H1 (cell line): Measurements from ENCODE around the gene C17orf100. TPM values are rescaled to one million over a fixed set of nuclear protein-coding genes. Genes with fewer than 3 reads are reported as not detected.

ENCODE experiments used
- CTCF ChIA-PET: fragments of 300-600 bp; sonication (Branson Sonifier 250); formaldehyde crosslinking; loops from one replicate; lab custom pipeline; 2021; ENCODE audit not compliant: partially characterized antibody; lab: Charles Lee
- POLR2A ChIA-PET: fragments of 300-600 bp; sonication (Branson Sonifier 250); formaldehyde crosslinking; loops from one replicate; lab custom pipeline; 2021; ENCODE audit warnings: inconsistent platforms; ENCODE audit not compliant: partially characterized antibody; lab: Charles Lee
- DNase-seq, 2 experiments: peaks; one replicate each; pipeline versions ENCODE4 v3.0.0 to v3.0.0-alpha.2; 2010 to 2022; ENCODE audit warnings: low spot score in 2 of 2, low read depth in 1 of 2, mixed read lengths in 1 of 2
- FAIRE-seq: peaks from 2 replicates; lab custom pipeline; 2011; peaks lifted over from hg19 to GRCh38; lab: Jason Lieb, UNC
- H2AFZ ChIP-seq: 2 replicates; pipeline ENCODE4 v1.8.1; 2012; ENCODE audit warnings: low read length, inconsistent platforms
- H2AK5ac ChIP-seq: 2 replicates; pipeline ENCODE4 v1.6.1; 2013; ENCODE audit warnings: low read depth, low read length
- H2BK120ac ChIP-seq: replicated peaks from 2 replicates; pipeline ENCODE3; 2013; ENCODE audit warnings: low read depth, low read length, inconsistent platforms
- H2BK12ac ChIP-seq: 2 replicates; pipeline ENCODE4 v1.6.1; 2013; ENCODE audit warnings: low read depth, low read length
- H2BK15ac ChIP-seq: 2 replicates; pipeline ENCODE4 v1.6.1; 2013; ENCODE audit warnings: low read length
- H2BK20ac ChIP-seq: 2 replicates; pipeline ENCODE4 v1.6.1; 2013; ENCODE audit warnings: low read length
- H2BK5ac ChIP-seq: 2 replicates; pipeline ENCODE4 v1.6.1; 2013; ENCODE audit warnings: low read depth, low read length
- H3K14ac ChIP-seq: 2 replicates; pipeline ENCODE4 v1.6.1; 2013; ENCODE audit warnings: inconsistent platforms; ENCODE audit not compliant: insufficient read length
- H3K18ac ChIP-seq: 2 replicates; pipeline ENCODE4 v1.6.1; 2013; ENCODE audit warnings: low read length; ENCODE audit errors: extremely low read depth
- H3K23ac ChIP-seq: 2 replicates; pipeline ENCODE4 v1.6.1; 2013; ENCODE audit warnings: inconsistent platforms; ENCODE audit not compliant: insufficient read length
- H3K23me2 ChIP-seq: 2 replicates; pipeline ENCODE4 v1.6.1; 2013; ENCODE audit warnings: low read depth, low read length
- H3K27ac ChIP-seq: 2 replicates; pipeline ENCODE4 v1.6.1; 2011; ENCODE audit warnings: low read depth, low read length, inconsistent platforms
- H3K27me3 ChIP-seq, 4 experiments: replicated peaks in 1 of 4; 1 replicate in 1 of 4; 2 replicates in 3 of 4; pipeline versions ENCODE4 v1.6.1 to v1.8.1; 2011 to 2013; ENCODE audit warnings: low read length in 3 of 4, mild to moderate bottlenecking in 3 of 4, inconsistent platforms in 2 of 4, mixed read lengths in 2 of 4, moderate library complexity in 1 of 4; ENCODE audit not compliant: control insufficient read depth in 3 of 4, insufficient read depth in 3 of 4; ENCODE audit errors: extremely low read depth in 1 of 4
- H3K36me3 ChIP-seq, 4 experiments: 2 replicates each; pipeline versions ENCODE4 v1.6.1 to v1.8.1; 2011 to 2013; ENCODE audit warnings: mild to moderate bottlenecking in 4 of 4, low read length in 3 of 4, moderate library complexity in 2 of 4, control low read depth in 1 of 4, inconsistent platforms in 1 of 4; ENCODE audit not compliant: insufficient read depth in 4 of 4, control insufficient read depth in 2 of 4
- H3K4ac ChIP-seq: replicated peaks from 2 replicates; pipeline ENCODE3; 2013; ENCODE audit warnings: low read length, low read depth, mixed read lengths, inconsistent platforms; ENCODE audit not compliant: insufficient read length
- H3K4me1 ChIP-seq, 4 experiments: replicated peaks in 1 of 4; 1 replicate in 1 of 4; 2 replicates in 3 of 4; pipeline versions ENCODE4 v1.6.1 to v1.8.1; 2011 to 2013; ENCODE audit warnings: low read length in 3 of 4, inconsistent platforms in 2 of 4, mixed read lengths in 1 of 4; ENCODE audit not compliant: insufficient read depth in 4 of 4, control insufficient read depth in 3 of 4
- H3K4me2 ChIP-seq, 2 experiments: 2 replicates each; pipeline versions ENCODE4 v1.6.1 to v1.8.1; 2011 to 2013; ENCODE audit warnings: low read depth in 2 of 2, low read length in 2 of 2, control low read depth in 1 of 2, inconsistent platforms in 1 of 2, mild to moderate bottlenecking in 1 of 2; ENCODE audit not compliant: insufficient read depth in 1 of 2
- H3K4me3 ChIP-seq, 4 experiments: fragments of 200-600, 300-600 bp in 1 of 4; sonication (generic), shearing (Covaris generic), sonication (Bioruptor Twin) in 1 of 4; 2 replicates each; pipeline versions ENCODE4 v1.5.1 to v1.8.1; 2011 to 2016; ENCODE audit warnings: low read length in 4 of 4, low read depth in 3 of 4, control low read depth in 2 of 4, inconsistent platforms in 2 of 4, mild to moderate bottlenecking in 2 of 4, mixed read lengths in 1 of 4, moderate library complexity in 1 of 4; ENCODE audit not compliant: insufficient read depth in 2 of 4; ENCODE audit errors: extremely low read depth in 1 of 4
- H3K56ac ChIP-seq: replicated peaks from 2 replicates; pipeline ENCODE3; 2013; ENCODE audit warnings: low read depth, mild to moderate bottlenecking, mixed read lengths, low read length, inconsistent platforms; ENCODE audit not compliant: insufficient read length
- H3K79me1 ChIP-seq: 2 replicates; pipeline ENCODE4 v1.6.1; 2013; ENCODE audit warnings: low read depth, low read length, control low read depth
- H3K79me2 ChIP-seq, 2 experiments: 2 replicates each; pipeline versions ENCODE4 v1.6.1 to v1.8.1; 2012 to 2013; ENCODE audit warnings: low read length in 2 of 2, mild to moderate bottlenecking in 2 of 2, inconsistent platforms in 1 of 2; ENCODE audit not compliant: insufficient read depth in 2 of 2, control insufficient read depth in 1 of 2
- H3K9ac ChIP-seq, 4 experiments: replicated peaks in 1 of 4; 1 replicate in 1 of 4; 2 replicates in 3 of 4; pipeline versions ENCODE4 v1.6.1 to v1.8.1; 2011 to 2013; ENCODE audit warnings: low read depth in 3 of 4, low read length in 3 of 4, control low read depth in 2 of 4, mild to moderate bottlenecking in 2 of 4, moderate library complexity in 2 of 4, inconsistent platforms in 1 of 4; ENCODE audit errors: extremely low read depth in 1 of 4
- H3K9me3 ChIP-seq, 2 experiments: 2 replicates each; pipeline versions ENCODE4 v1.6.1 to v1.8.1; 2012 to 2013; ENCODE audit warnings: mild to moderate bottlenecking in 2 of 2, moderate library complexity in 2 of 2, control low read depth in 1 of 2, inconsistent platforms in 1 of 2, low read depth in 1 of 2, low read length in 1 of 2, mixed read lengths in 1 of 2; ENCODE audit not compliant: insufficient read depth in 2 of 2
- H4K20me1 ChIP-seq, 2 experiments: replicated peaks in 1 of 2; 2 replicates each; pipeline versions ENCODE3 to v1.8.1; 2011 to 2013; ENCODE audit warnings: inconsistent platforms in 2 of 2, low read length in 2 of 2, mild to moderate bottlenecking in 1 of 2; ENCODE audit not compliant: insufficient read depth in 2 of 2, control insufficient read depth in 1 of 2
- H4K5ac ChIP-seq: 2 replicates; pipeline ENCODE4 v1.6.1; 2013; ENCODE audit warnings: low read length, low read depth, mixed read lengths, inconsistent platforms; ENCODE audit not compliant: insufficient read length
- H4K8ac ChIP-seq: 2 replicates; pipeline ENCODE4 v1.8.0; 2013; ENCODE audit warnings: mild to moderate bottlenecking, moderate library complexity, low read length, inconsistent platforms; ENCODE audit not compliant: insufficient read depth; ENCODE audit errors: extremely low read depth
- H4K91ac ChIP-seq: replicated peaks from 2 replicates; pipeline ENCODE3; 2013; ENCODE audit warnings: low read length, mixed read lengths, inconsistent platforms; ENCODE audit not compliant: insufficient read length
- CHD1 ChIP-seq: IDR thresholded peaks from 2 replicates; pipeline ENCODE4 v1.6.1; 2012; ENCODE audit warnings: low read depth, low read length, improper control_type of control experiment
- CREB1 ChIP-seq: IDR thresholded peaks from 2 replicates; pipeline ENCODE4 v1.6.1; 2012; ENCODE audit warnings: inconsistent platforms
- CTCF ChIP-seq, 3 experiments: IDR thresholded peaks; 1 replicate in 2 of 3; 2 replicates in 1 of 3; pipeline versions ENCODE4 v1.5.1 to v1.6.1; 2011; ENCODE audit warnings: low read length in 3 of 3, mild to moderate bottlenecking in 3 of 3, inconsistent platforms in 2 of 3, low read depth in 1 of 3, moderate library complexity in 1 of 3; ENCODE audit not compliant: insufficient read depth in 1 of 3; ENCODE audit errors: control extremely low read depth in 1 of 3
- EGR1 ChIP-seq: IDR thresholded peaks from 2 replicates; pipeline ENCODE4 v1.6.1; 2011; ENCODE audit warnings: low read depth, low read length, borderline replicate concordance
- EP300 ChIP-seq, 2 experiments: IDR thresholded peaks; 1 replicate in 1 of 2; 2 replicates in 1 of 2; pipeline ENCODE4 v1.6.1; 2011 to 2012; ENCODE audit warnings: low read depth in 2 of 2, low read length in 2 of 2, mild to moderate bottlenecking in 2 of 2, borderline replicate concordance in 1 of 2, inconsistent platforms in 1 of 2, moderate library complexity in 1 of 2
- JUND ChIP-seq: IDR thresholded peaks from 2 replicates; pipeline ENCODE4 v1.6.1; 2011; ENCODE audit warnings: mild to moderate bottlenecking, improper control_type of control experiment, low read length
- KDM1A ChIP-seq: fragments of 200-600, 300-600 bp; sonication (generic); IDR thresholded peaks from 2 replicates; pipeline ENCODE4 v1.7.1; 2016; ENCODE audit warnings: mild to moderate bottlenecking, low read length, borderline replicate concordance
- NANOG ChIP-seq: IDR thresholded peaks from 2 replicates; pipeline ENCODE4 v1.6.1; 2011; ENCODE audit warnings: low read length, low read depth, mild to moderate bottlenecking, inconsistent platforms; ENCODE audit not compliant: insufficient read depth, poor library complexity, severe bottlenecking
- NRF1 ChIP-seq: IDR thresholded peaks from 2 replicates; pipeline ENCODE4 v1.6.1; 2011; ENCODE audit warnings: mild to moderate bottlenecking, low read depth, low read length, improper control_type of control experiment
- TCF12 ChIP-seq: IDR thresholded peaks from 2 replicates; pipeline ENCODE4 v1.6.1; 2011; ENCODE audit warnings: low read depth, mild to moderate bottlenecking, low read length
- WGBS, 2 experiments: shearing (Covaris generic) in 1 of 2; methylation state at CpG; one replicate each; pipeline versions ENCODE4 v1.1.6 to v1.1.7; 2013 to 2015; ENCODE audit warnings: low lambda C conversion rate in 2 of 2, mixed read lengths in 2 of 2, inconsistent platforms in 1 of 2, low coverage in 1 of 2, missing lambda C conversion rate in 1 of 2; ENCODE audit not compliant: insufficient replicate concordance in 2 of 2, insufficient coverage in 1 of 2, insufficient read length in 1 of 2; ENCODE audit errors: extremely low coverage in 1 of 2, missing lambda C conversion rate in 1 of 2; 5-methylcytosine and 5-hydroxymethylcytosine counted together
- polyA plus RNA-seq, 7 experiments: library from polyadenylated mRNA; depleted of rRNA in 3 of 7; stranded (reverse) in 5 of 7; unstranded in 2 of 7; fragments of >200 nt in 5 of 7; fragments of 200-250 nt in 2 of 7; gene quantifications; 1 replicate in 5 of 7; 2 replicates in 1 of 7; 4 replicates in 1 of 7; pipeline versions ENCODE4 v1.2.1 to v1.2.3, GENCODE V29; 2011 to 2013; ENCODE audit warnings: missing spikeins in 2 of 7, mixed read lengths in 2 of 7
- total RNA-seq: library from RNA; stranded (reverse); fragmentation: NEBNext Ultra II Directional; extraction: Animal tissue kit (Norgen Biotek cat#: 25700); gene quantifications from 2 replicates; pipeline ENCODE4 v1.2.1, GENCODE V29; 2021
- TF ChIP-seq, protein P1 (sequence below): IDR thresholded peaks from 2 replicates; pipeline ENCODE4 v1.6.1; 2011; ENCODE audit warnings: low read depth, mild to moderate bottlenecking, low read length; ENCODE audit not compliant: insufficient read depth

The C17orf100 gene
- total and polyA plus RNA-seq, 2 of the 8 experiments (the other 6 are each of a cell fraction or from before 2014, with no cell fraction given) = 2.1 to 2.8 TPM

- no peak overlapping the region for H3K4ac ChIP-seq
- no peak for DNase-seq
- H3K23ac ChIP-seq = no peak overlapping the region
- no peak overlapping the region for H3K27ac ChIP-seq
- POLR2A ChIA-PET = interaction anchor here (0.8 to 2.0 kb wide), 2 partner anchors 10 to 12 kb away, joined by 3 to 4 read pairs; no protein-coding TSS in a partner anchor
- no peak overlapping the region for H2BK15ac ChIP-seq
- H3K79me1 ChIP-seq = no peaks in the 10 kb centered on the region
- H3K56ac ChIP-seq = no peak overlapping the region
- H2AK5ac ChIP-seq = no peak overlapping the region
- no peak overlapping the region for H4K5ac ChIP-seq
- no peak overlapping the region for H2BK5ac ChIP-seq
- H2BK20ac ChIP-seq = no peak overlapping the region
- H3K9me3 ChIP-seq = no peaks in the 10 kb centered on the region
- WGBS, 2 experiments = 94% methylated on average over 8 of the region's 8 CpGs; no CpG with 5 or more reads in 1 of the 2 experiments
- H3K23me2 ChIP-seq = no peaks in the 10 kb centered on the region
- H2BK120ac ChIP-seq = no peak overlapping the region
- no peak overlapping the region for H3K4me2 ChIP-seq
- no peak overlapping the region; the same call in 1 of the 2 replicates for H4K8ac ChIP-seq
- no peak overlapping the region for H3K9ac ChIP-seq
- H2BK12ac ChIP-seq = peak overlapping the region; percentile 50; the same call in 1 of the 2 replicates
- no peak for FAIRE-seq
- no peaks in the 10 kb centered on the region; a peak in 2 of 7 replicates for H3K27me3 ChIP-seq
- H3K4me3 ChIP-seq = no peak overlapping the region
- H3K36me3 ChIP-seq = no peaks in the 10 kb centered on the region
- CTCF ChIA-PET = interaction anchor here (0.8 to 5.8 kb wide), 22 partner anchors 9 to 393 kb away, joined by 3 to 72 read pairs (median 6); partner anchors contain the start of gene SLC13A5
- no peaks in the 10 kb centered on the region for H3K79me2 ChIP-seq
- no peak overlapping the region for H3K14ac ChIP-seq
- H2AFZ ChIP-seq = no peak overlapping the region
- no peak overlapping the region for H4K91ac ChIP-seq
- H3K18ac ChIP-seq = peak overlapping the region; percentile 19; the same call in 1 of the 2 replicates
- H4K20me1 ChIP-seq = no peaks in the 10 kb centered on the region
- no peaks in the 10 kb centered on the region; a peak in 1 of 7 replicates for H3K4me1 ChIP-seq
- TF ChIP-seq KDM1A = no peak
- TF ChIP-seq, protein P1, sequence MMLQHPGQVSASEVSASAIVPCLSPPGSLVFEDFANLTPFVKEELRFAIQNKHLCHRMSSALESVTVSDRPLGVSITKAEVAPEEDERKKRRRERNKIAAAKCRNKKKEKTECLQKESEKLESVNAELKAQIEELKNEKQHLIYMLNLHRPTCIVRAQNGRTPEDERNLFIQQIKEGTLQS = no peak
- TF ChIP-seq CHD1 = no peak
- no peak for TF ChIP-seq EP300 (IDR thresholded peaks at IDR 0.05; ENCODE audit: borderline replicate concordance in 1 of 2, low read depth in 2 of 2, low read length in 2 of 2)
- no peak for TF ChIP-seq JUND
- no peak for TF ChIP-seq TCF12
- TF ChIP-seq NRF1 = no peak
- no peak for TF ChIP-seq EGR1
- TF ChIP-seq CTCF (IDR thresholded peaks at IDR 0.05; ENCODE audit: control extremely low read depth in 1 of 3, insufficient read depth in 1 of 3, low read depth in 1 of 3, low read length in 3 of 3) = no peak
- no peak for TF ChIP-seq CREB1
- no peak for TF ChIP-seq NANOG
These were observed 49.4 kb downstream of the C17orf100 start for GRCh38 chr17:6700948-6701307.
